Astrocyte (in vitro differentiated cells and primary cell): ENCODE results near the gene TMEM86A. TPM values are rescaled to one million over a fixed set of nuclear protein-coding genes. Genes with fewer than 3 reads are reported as not detected.

ENCODE experiments used
- DNase-seq: peaks from one replicate; pipeline ENCODE4 v3.0.0-alpha.2; 2010; ENCODE audit warnings: low read depth
- FAIRE-seq: peaks from 2 replicates; lab custom pipeline; 2011; peaks lifted over from hg19 to GRCh38; lab: Jason Lieb, UNC
- H2AFZ ChIP-seq: 2 replicates; pipeline ENCODE4 v1.6.0; 2012; ENCODE audit warnings: low read depth, low read length, inconsistent platforms
- H3K27ac ChIP-seq: 2 replicates; pipeline ENCODE4 v1.5.1; 2011; ENCODE audit warnings: low read depth, low read length, inconsistent platforms
- H3K27me3 ChIP-seq: 2 replicates; pipeline ENCODE4 v1.6.0; 2011; ENCODE audit warnings: low read length, inconsistent platforms; ENCODE audit not compliant: insufficient read depth
- H3K36me3 ChIP-seq: 2 replicates; pipeline ENCODE4 v1.5.1; 2011; ENCODE audit warnings: low read length, inconsistent platforms; ENCODE audit not compliant: insufficient read depth
- H3K4me1 ChIP-seq: 2 replicates; pipeline ENCODE4 v1.5.1; 2011; ENCODE audit warnings: low read length, inconsistent platforms; ENCODE audit not compliant: insufficient read depth
- H3K4me2 ChIP-seq: 2 replicates; pipeline ENCODE4 v1.6.0; 2012; ENCODE audit warnings: low read length, inconsistent platforms
- H3K4me3 ChIP-seq: 2 replicates; pipeline ENCODE4 v1.5.1; 2011; ENCODE audit warnings: low read depth, mild to moderate bottlenecking, low read length, inconsistent platforms; ENCODE audit not compliant: insufficient read depth
- H3K79me2 ChIP-seq: 2 replicates; pipeline ENCODE4 v1.6.0; 2012; ENCODE audit warnings: mild to moderate bottlenecking, low read length, inconsistent platforms; ENCODE audit not compliant: insufficient read depth
- H3K9ac ChIP-seq: 2 replicates; pipeline ENCODE4 v1.6.0; 2012; ENCODE audit warnings: mild to moderate bottlenecking, low read length, inconsistent platforms
- H3K9me3 ChIP-seq: 2 replicates; pipeline ENCODE4 v1.5.1; 2012; ENCODE audit warnings: low read depth, mild to moderate bottlenecking, low read length, inconsistent platforms; ENCODE audit not compliant: insufficient read depth
- H4K20me1 ChIP-seq: 2 replicates; pipeline ENCODE4 v1.6.0; 2012; ENCODE audit warnings: low read length, inconsistent platforms; ENCODE audit not compliant: insufficient read depth
- H3K27ac Mint-ChIP-seq: one replicate; pipeline ENCODE4 v1.8.0; 2021; ENCODE audit warnings: mild to moderate bottlenecking, mixed read lengths; ENCODE audit not compliant: unreplicated experiment
- H3K27me3 Mint-ChIP-seq: one replicate; pipeline ENCODE4 v1.8.0; 2021; ENCODE audit warnings: low read depth, mixed read lengths; ENCODE audit not compliant: unreplicated experiment
- H3K36me3 Mint-ChIP-seq: one replicate; pipeline ENCODE4 v1.8.0; 2021; ENCODE audit warnings: low read depth, mixed read lengths; ENCODE audit not compliant: unreplicated experiment
- H3K4me1 Mint-ChIP-seq: one replicate; pipeline ENCODE4 v1.8.0; 2021; ENCODE audit warnings: low read depth, mixed read lengths; ENCODE audit not compliant: unreplicated experiment
- H3K4me3 Mint-ChIP-seq: one replicate; pipeline ENCODE4 v1.8.0; 2021; ENCODE audit warnings: mild to moderate bottlenecking, moderate library complexity, mixed read lengths; ENCODE audit not compliant: unreplicated experiment
- H3K9me3 Mint-ChIP-seq: one replicate; pipeline ENCODE4 v1.8.0; 2021; ENCODE audit warnings: mild to moderate bottlenecking, mixed read lengths; ENCODE audit not compliant: unreplicated experiment
- CTCF ChIP-seq: IDR thresholded peaks from 2 replicates; pipeline ENCODE4 v1.5.1; 2011; ENCODE audit warnings: low read depth, mild to moderate bottlenecking, inconsistent platforms, low read length, moderate library complexity; ENCODE audit not compliant: insufficient read depth
- EZH2 ChIP-seq: IDR thresholded peaks from 2 replicates; pipeline ENCODE4 v1.6.1; 2012; ENCODE audit warnings: mild to moderate bottlenecking, low read length, inconsistent platforms; ENCODE audit not compliant: insufficient read depth
- total RNA-seq: library from RNA; stranded (reverse); gene quantifications from 2 replicates; pipeline ENCODE4 v1.2.1, GENCODE V29; 2021

Gene TMEM86A
- total RNA-seq, 1 donor from 2014 or later: 4.0 TPM

GRCh38 chr11:18726040-18726439 lies 27.5 kb downstream of the TMEM86A start, which contains the start of gene IGSF22:
Gene IGSF22 (minus strand): TSS chr11:18726188. CDS start chr11:18724236, 1,952 bp downstream.
- DNase-seq (no peak), FAIRE-seq (no peak)
- Mint-ChIP-seq H3K36me3 (no peaks in the 10 kb centered on the region), H3K4me1 (peaks cover 2% of the 10 kb centered on the region), H3K27ac (no peak within 1 kb of the TSS), H3K27me3 (peaks cover 2% of the 10 kb centered on the region), H3K4me3 (no peak within 1 kb of the TSS), H3K9me3 (no peaks in the 10 kb centered on the region)
- Histone ChIP-seq H3K9me3 (no peaks in the 10 kb centered on the region), H3K27ac (no peak within 1 kb of the TSS), H3K4me3 (no peak within 1 kb of the TSS), H4K20me1 (no peaks in the 10 kb centered on the region), H3K27me3 (no peaks in the 10 kb centered on the region), H2AFZ (no peak within 1 kb of the TSS), H3K4me1 (no peaks in the 10 kb centered on the region), H3K79me2 (no peaks in the 10 kb centered on the region), H3K9ac (no peak within 1 kb of the TSS), H3K36me3 (no peaks in the 10 kb centered on the region), H3K4me2 (no peak within 1 kb of the TSS)
- TF ChIP-seq EZH2 (no peak), CTCF (no peak)

GRCh38 chr11:18727479-18728236 lies 29.1 kb downstream of the TMEM86A start:
- no peak overlapping the region for H3K27ac Mint-ChIP-seq
- no peak for TF ChIP-seq EZH2
- TF ChIP-seq CTCF: peak; percentile 66
- no peak overlapping the region for H3K27ac ChIP-seq
- H3K27me3 Mint-ChIP-seq: peaks cover 2% of the 10 kb centered on the region
- H3K9ac ChIP-seq: no peak overlapping the region
- no peaks in the 10 kb centered on the region for H4K20me1 ChIP-seq
- no peaks in the 10 kb centered on the region for H3K9me3 ChIP-seq
- FAIRE-seq: no peak
- H3K4me3 Mint-ChIP-seq: no peak overlapping the region
- H3K36me3 Mint-ChIP-seq: no peaks in the 10 kb centered on the region
- no peaks in the 10 kb centered on the region for H3K36me3 ChIP-seq
- no peak overlapping the region for H3K4me2 ChIP-seq
- H3K4me3 ChIP-seq: no peak overlapping the region
- no peaks in the 10 kb centered on the region for H3K79me2 ChIP-seq
- no peaks in the 10 kb centered on the region for H3K27me3 ChIP-seq
- no peaks in the 10 kb centered on the region for H3K9me3 Mint-ChIP-seq
- no peaks in the 10 kb centered on the region for H3K4me1 Mint-ChIP-seq
- DNase-seq: no peak
- H2AFZ ChIP-seq: no peak overlapping the region
- no peaks in the 10 kb centered on the region for H3K4me1 ChIP-seq

- Mint-ChIP-seq H3K27me3 (peaks cover 5% of the 10 kb centered on the region), H3K36me3 (no peaks in the 10 kb centered on the region), H3K9me3 (no peaks in the 10 kb centered on the region), H3K4me3 (no peak overlapping the region), H3K27ac (no peak overlapping the region), H3K4me1 (no peaks in the 10 kb centered on the region)
- Histone ChIP-seq H3K4me3 (no peak overlapping the region), H3K9me3 (no peaks in the 10 kb centered on the region), H3K27me3 (no peaks in the 10 kb centered on the region), H3K9ac (no peak overlapping the region), H4K20me1 (no peaks in the 10 kb centered on the region), H3K27ac (no peak overlapping the region), H3K36me3 (no peaks in the 10 kb centered on the region), H3K4me2 (no peak overlapping the region), H3K79me2 (no peaks in the 10 kb centered on the region), H2AFZ (no peak overlapping the region), H3K4me1 (no peaks in the 10 kb centered on the region)
- no peak for FAIRE-seq
- no peak for DNase-seq
- TF ChIP-seq EZH2 (no peak), CTCF (no peak)
Observed at GRCh38 chr11:18728658-18729057, 30.1 kb downstream of the TMEM86A start.
